ENCODE measurements around the gene DBF4B. TPM values are rescaled to one million over a fixed set of nuclear protein-coding genes. Genes with fewer than 3 reads are reported as not detected.

DBF4B gene
- total RNA-seq, 1 donor from 2014 or later, result 12.2 TPM

GRCh38 chr17:44779211-44780025 is 71.0 kb downstream of the DBF4B start:
- peak; percentile 92 for TF ChIP-seq CTCF (conservative IDR thresholded peaks at IDR 0.05; ENCODE audit: low read depth, low read length)
- no peak for DNase-seq (ENCODE audit: low read depth)

GRCh38 chr17:44780161-44780560 is 71.7 kb downstream of the DBF4B start:
- no peak overlapping the region for H3K4me3 ChIP-seq (ENCODE audit: low read depth, low read length)
- DNase-seq (ENCODE audit: low read depth), result no peak
- TF ChIP-seq CTCF (conservative IDR thresholded peaks at IDR 0.05; ENCODE audit: low read depth, low read length), result no peak

More at GRCh38 chr17:44779211-44780025, 71.0 kb downstream of the DBF4B start:
- H3K4me3 ChIP-seq (ENCODE audit: low read depth, low read length), result peak overlapping the region; percentile 53

GRCh38 chr17:44780845-44781480 is 72.5 kb downstream of the DBF4B start:
- TF ChIP-seq CTCF (conservative IDR thresholded peaks at IDR 0.05; ENCODE audit: low read depth, low read length), result no peak
- H3K4me3 ChIP-seq (ENCODE audit: low read depth, low read length), result no peak overlapping the region
- DNase-seq (ENCODE audit: low read depth), result no peak

- no peak for DNase-seq (ENCODE audit: low read depth)
- TF ChIP-seq CTCF (conservative IDR thresholded peaks at IDR 0.05; ENCODE audit: low read depth, low read length), result no peak
- no peak overlapping the region for H3K4me3 ChIP-seq (ENCODE audit: low read depth, low read length)
These were observed 73.3 kb downstream of the DBF4B start for GRCh38 chr17:44781551-44782325.

GRCh38 chr17:44782326-44782850 is 73.9 kb downstream of the DBF4B start:
- no peak for DNase-seq (ENCODE audit: low read depth)
- no peak for TF ChIP-seq CTCF (conservative IDR thresholded peaks at IDR 0.05; ENCODE audit: low read depth, low read length)
- no peak overlapping the region for H3K4me3 ChIP-seq (ENCODE audit: low read depth, low read length)

GRCh38 chr17:44785921-44786320 is 77.5 kb downstream of the DBF4B start:
- no peak for DNase-seq (ENCODE audit: low read depth)
- H3K4me3 ChIP-seq (ENCODE audit: low read depth, low read length), result no peak overlapping the region
- no peak for TF ChIP-seq CTCF (conservative IDR thresholded peaks at IDR 0.05; ENCODE audit: low read depth, low read length)

All from epithelial cell of proximal tubule (primary cell).